B cell (primary cell): Measurements from ENCODE around the gene CDKN1C. TPM values are rescaled to one million over a fixed set of nuclear protein-coding genes. Genes with fewer than 3 reads are reported as not detected.

Experiments used
- ATAC-seq: fragments of 200-7000 bp; cut with Tn5 transposase; one replicate; pipeline ENCODE4 v1.10.0; 2021; ENCODE audit warnings: low read depth, mild to moderate bottlenecking, moderate number of reproducible peaks, moderate library complexity
- CTCF ChIA-PET: fragments of 350-600 bp; sonication (Branson Sonifier 250); formaldehyde crosslinking; loops from one replicate; lab custom pipeline; 2021; ENCODE audit warnings: antibody characterized with exemption, inconsistent platforms; lab: Charles Lee
- POLR2A ChIA-PET: fragments of 350-600 bp; sonication (Branson Sonifier 250); formaldehyde crosslinking; loops from one replicate; lab custom pipeline; 2021; ENCODE audit warnings: antibody characterized with exemption; lab: Charles Lee
- DNase-seq: peaks from one replicate; pipeline ENCODE4 v3.0.0; 2013
- H2AFZ ChIP-seq: 2 replicates; pipeline ENCODE4 v1.6.1; 2012; ENCODE audit warnings: mild to moderate bottlenecking, low read depth, low read length; ENCODE audit not compliant: insufficient read depth, poor library complexity, severe bottlenecking
- H3K27ac ChIP-seq, 2 donors: 1 replicate in 1 of 2; 2 replicates in 1 of 2; pipeline ENCODE4 v1.5.1; 2012 to 2013; ENCODE audit warnings: low read length in 2 of 2, mild to moderate bottlenecking in 2 of 2, moderate library complexity in 1 of 2
- H3K27me3 ChIP-seq, 4 experiments: fragments of 200-600 bp in 1 of 4; sonication (generic) in 1 of 4; replicated peaks in 1 of 4; 1 replicate in 2 of 4; 2 replicates in 2 of 4; pipeline versions ENCODE4 v1.6.1 to v1.7.0; 2013 to 2016; ENCODE audit warnings: low read length in 3 of 4, mild to moderate bottlenecking in 2 of 4, mixed read lengths in 1 of 4, moderate library complexity in 1 of 4; ENCODE audit not compliant: insufficient read depth in 4 of 4, control insufficient read depth in 3 of 4; ENCODE audit errors: control extremely low read depth in 1 of 4
- H3K36me3 ChIP-seq, 2 experiments: replicated peaks in 1 of 2; 1 replicate in 1 of 2; 2 replicates in 1 of 2; pipeline versions ENCODE4 v1.6.1 to v1.7.1; 2013; ENCODE audit warnings: low read length in 1 of 2; ENCODE audit not compliant: insufficient read depth in 2 of 2, control insufficient read depth in 1 of 2; ENCODE audit errors: control extremely low read depth in 1 of 2, extremely low read depth in 1 of 2
- H3K4me1 ChIP-seq, 2 donors: fragments of 200-600 bp in 1 of 2; sonication (generic) in 1 of 2; 1 replicate in 1 of 2; 2 replicates in 1 of 2; pipeline versions ENCODE4 v1.5.1 to v1.6.1; 2013 to 2017; ENCODE audit warnings: low read length in 2 of 2; ENCODE audit not compliant: control insufficient read depth in 2 of 2, insufficient read depth in 2 of 2
- H3K4me2 ChIP-seq: replicated peaks from 2 replicates; pipeline ENCODE3; 2012; ENCODE audit warnings: mild to moderate bottlenecking, low read depth, low read length; ENCODE audit not compliant: poor library complexity, severe bottlenecking
- H3K4me3 ChIP-seq, 5 experiments: fragments of 200-600 bp in 1 of 5; sonication (generic) in 1 of 5; 1 replicate in 3 of 5; 2 replicates in 2 of 5; pipeline versions ENCODE4 v1.5.1 to v1.7.0; 2011 to 2016; ENCODE audit warnings: low read length in 4 of 5, mild to moderate bottlenecking in 4 of 5, low read depth in 2 of 5, control low read depth in 1 of 5, moderate library complexity in 1 of 5; ENCODE audit not compliant: insufficient read depth in 1 of 5; ENCODE audit errors: control extremely low read depth in 1 of 5, extremely low read depth in 1 of 5
- H3K79me2 ChIP-seq: fragments of 200-600 bp; sonication (generic); one replicate; pipeline ENCODE4 v1.6.0; 2016; ENCODE audit warnings: low read length; ENCODE audit not compliant: control insufficient read depth, insufficient read depth
- H3K9ac ChIP-seq: fragments of 200-600 bp; sonication (generic); 2 replicates; pipeline ENCODE4 v1.6.1; 2017; ENCODE audit warnings: mild to moderate bottlenecking, low read length, moderate library complexity
- H3K9me3 ChIP-seq, 3 donors: one replicate each; pipeline versions ENCODE4 v1.6.1 to v1.7.1; 2013; ENCODE audit warnings: low read length in 2 of 3; ENCODE audit not compliant: control insufficient read depth in 2 of 3, insufficient read depth in 1 of 3; ENCODE audit errors: control extremely low read depth in 1 of 3
- H4K20me1 ChIP-seq: 2 replicates; pipeline ENCODE4 v1.6.0; 2012; ENCODE audit warnings: mild to moderate bottlenecking, low read length; ENCODE audit not compliant: insufficient read depth, control insufficient read depth, poor library complexity, severe bottlenecking
- H3K27ac Mint-ChIP-seq: one replicate; pipeline ENCODE4 v1.8.0; 2021; ENCODE audit warnings: mixed read lengths
- H3K27me3 Mint-ChIP-seq: one replicate; pipeline ENCODE4 v1.8.0; 2021; ENCODE audit warnings: mixed read lengths
- H3K4me1 Mint-ChIP-seq: one replicate; pipeline ENCODE4 v1.8.0; 2021; ENCODE audit warnings: mixed read lengths
- H3K4me3 Mint-ChIP-seq: one replicate; pipeline ENCODE4 v1.8.0; 2021; ENCODE audit warnings: mixed read lengths
- H3K9me3 Mint-ChIP-seq: one replicate; pipeline ENCODE4 v1.8.0; 2022; ENCODE audit warnings: mixed read lengths; ENCODE audit not compliant: insufficient read depth
- EZH2 ChIP-seq: IDR thresholded peaks from 2 replicates; pipeline ENCODE4 v1.6.1; 2012; ENCODE audit warnings: borderline replicate concordance, low read depth, mild to moderate bottlenecking, moderate library complexity, low read length; ENCODE audit not compliant: insufficient read depth, poor library complexity, severe bottlenecking
- WGBS: methylation state at CpG from one replicate; pipeline ENCODE4 v1.1.5; 2013; ENCODE audit warnings: missing lambda C conversion rate; ENCODE audit not compliant: insufficient coverage; 5-methylcytosine and 5-hydroxymethylcytosine counted together
- intact Hi-C: fragments of 100-400 bp; cut with micrococcal nuclease; formaldehyde crosslinking; loops from one replicate; pipeline ENCODE4 v1.10.0; 2022
- polyA plus RNA-seq: library from polyadenylated mRNA; depleted of rRNA; stranded (reverse); fragments of >200 nt; gene quantifications from 2 replicates; pipeline ENCODE4 v1.2.3, GENCODE V29; 2012
- total RNA-seq, 2 donors: library from RNA; stranded (reverse); fragments of 120-200 nt in 1 of 2; gene quantifications; 1 replicate in 1 of 2; 2 replicates in 1 of 2; pipeline versions ENCODE4 v1.2.3 to v1.2.4, GENCODE V29; 2013 to 2022
- TF ChIP-seq, protein P1 (sequence below): fragments of 200-600 bp; IDR thresholded peaks from one replicate; pipeline ENCODE4 v1.8.0; 2022; ENCODE audit warnings: antibody characterized with exemption, mild to moderate bottlenecking

The CDKN1C gene
- total and polyA plus RNA-seq, 2 donors (not counting 1 experiment from before 2014, with no cell fraction given), result 0.58 to 8.0 TPM

DNA sequence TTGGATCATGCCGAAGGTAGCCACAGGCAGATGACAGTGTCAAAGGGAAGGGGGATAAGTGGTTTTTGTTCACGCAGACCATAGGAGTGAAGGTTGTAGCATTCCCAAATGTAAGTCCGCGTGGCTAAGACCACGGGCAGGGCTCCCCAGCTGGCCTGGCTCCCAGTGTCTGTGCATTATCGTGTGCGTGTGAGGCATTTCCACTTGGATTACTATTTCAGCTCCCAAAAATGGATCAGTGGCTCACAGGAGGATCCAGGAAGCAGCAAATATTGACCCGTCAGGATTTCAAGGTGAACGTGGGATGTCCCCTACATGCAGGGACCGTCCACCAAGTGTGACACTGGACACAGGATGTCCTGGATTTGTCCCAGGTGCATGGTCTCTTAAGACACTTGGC is 10.6 kb downstream of the CDKN1C start:
- no peak for TF ChIP-seq EZH2
- TF ChIP-seq, protein P1, sequence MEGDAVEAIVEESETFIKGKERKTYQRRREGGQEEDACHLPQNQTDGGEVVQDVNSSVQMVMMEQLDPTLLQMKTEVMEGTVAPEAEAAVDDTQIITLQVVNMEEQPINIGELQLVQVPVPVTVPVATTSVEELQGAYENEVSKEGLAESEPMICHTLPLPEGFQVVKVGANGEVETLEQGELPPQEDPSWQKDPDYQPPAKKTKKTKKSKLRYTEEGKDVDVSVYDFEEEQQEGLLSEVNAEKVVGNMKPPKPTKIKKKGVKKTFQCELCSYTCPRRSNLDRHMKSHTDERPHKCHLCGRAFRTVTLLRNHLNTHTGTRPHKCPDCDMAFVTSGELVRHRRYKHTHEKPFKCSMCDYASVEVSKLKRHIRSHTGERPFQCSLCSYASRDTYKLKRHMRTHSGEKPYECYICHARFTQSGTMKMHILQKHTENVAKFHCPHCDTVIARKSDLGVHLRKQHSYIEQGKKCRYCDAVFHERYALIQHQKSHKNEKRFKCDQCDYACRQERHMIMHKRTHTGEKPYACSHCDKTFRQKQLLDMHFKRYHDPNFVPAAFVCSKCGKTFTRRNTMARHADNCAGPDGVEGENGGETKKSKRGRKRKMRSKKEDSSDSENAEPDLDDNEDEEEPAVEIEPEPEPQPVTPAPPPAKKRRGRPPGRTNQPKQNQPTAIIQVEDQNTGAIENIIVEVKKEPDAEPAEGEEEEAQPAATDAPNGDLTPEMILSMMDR, result no peak

DNA sequence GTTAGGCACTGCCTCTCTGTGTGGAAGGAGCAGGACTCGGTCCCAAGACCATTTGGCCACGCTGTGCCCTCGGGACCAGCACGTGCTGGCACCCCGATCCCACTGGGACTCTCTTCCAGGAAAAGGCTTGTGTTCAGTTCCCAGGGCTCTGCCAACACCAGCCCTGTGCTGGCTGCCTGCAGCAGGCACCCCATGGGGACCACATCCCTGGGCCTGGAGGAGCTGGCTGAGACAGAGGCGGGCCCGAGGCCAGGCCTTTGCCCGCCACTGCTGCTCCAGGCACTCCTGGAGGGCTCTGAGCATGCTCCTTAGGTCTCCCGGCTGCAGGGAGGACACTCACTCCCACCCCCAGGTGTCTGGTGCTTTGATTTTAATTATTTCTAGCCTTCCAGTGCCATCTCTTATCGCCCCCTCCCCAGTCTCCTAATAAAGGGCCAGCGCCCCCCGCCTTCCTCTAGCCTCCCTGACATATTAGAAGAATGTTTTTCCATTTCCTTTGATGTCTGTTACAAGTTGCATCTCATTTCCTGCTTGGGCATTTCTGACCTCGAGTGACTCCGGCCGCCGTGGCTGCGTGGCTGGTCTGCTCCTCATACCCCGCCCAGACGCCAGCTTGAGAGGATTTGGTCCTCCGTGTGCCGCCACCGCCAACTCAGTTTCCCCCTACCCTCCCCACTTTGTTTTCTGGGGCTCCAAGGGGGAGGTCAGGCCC is 14.4 kb downstream of the CDKN1C start:
- Mint-ChIP-seq H3K27ac (no peak overlapping the region), H3K4me1 (peaks cover 11% of the 10 kb centered on the region), H3K27me3 (peaks cover 48% of the 10 kb centered on the region), H3K4me3 (no peak overlapping the region), H3K9me3 (peaks cover 2% of the 10 kb centered on the region)
- no peaks in the 10 kb centered on the region for H4K20me1 ChIP-seq
- H3K4me3 ChIP-seq, result no peak overlapping the region
- H2AFZ ChIP-seq, result no peak overlapping the region
- peaks cover 6 to 9% of the 10 kb centered on the region in 2 donors for H3K4me1 ChIP-seq
- H3K79me2 ChIP-seq, result no peaks in the 10 kb centered on the region
- 72% methylated on average over 14 of the region's 22 CpGs for WGBS
- no peaks in the 10 kb centered on the region for H3K36me3 ChIP-seq
- no peak for ATAC-seq
- H3K4me2 ChIP-seq, result no peak overlapping the region
- TF ChIP-seq, protein P1, result no peak
- no peak for TF ChIP-seq EZH2
- H3K27me3 ChIP-seq, result peaks cover 0 to 35% (median 14%) of the 10 kb centered on the region in 4 experiments
- H3K9ac ChIP-seq, result no peak overlapping the region
- H3K9me3 ChIP-seq, result peaks cover 0 to 27% (median 0%) of the 10 kb centered on the region in 3 donors
- H3K27ac ChIP-seq, result no peak overlapping the region
- intact Hi-C loops, result no loop called here
- CTCF ChIA-PET, result no interaction called here
- POLR2A ChIA-PET, result no interaction called here
- DNase-seq, result no peak

More for the DNA sequence above, 10.6 kb downstream of the CDKN1C start:
- H3K79me2 ChIP-seq, result no peaks in the 10 kb centered on the region
- peaks cover 0 to 26% (median 0%) of the 10 kb centered on the region in 3 donors for H3K9me3 ChIP-seq
- intact Hi-C loops, result no loop called here
- no peak overlapping the region for H3K27ac ChIP-seq
- CTCF ChIA-PET, result interaction anchor here (0.9 kb wide), 1 partner anchor 17 kb away, joined by 3 read pairs; no protein-coding TSS in a partner anchor
- Mint-ChIP-seq H3K27ac (no peak overlapping the region), H3K4me1 (no peaks in the 10 kb centered on the region), H3K27me3 (peaks cover 41% of the 10 kb centered on the region), H3K4me3 (no peak overlapping the region), H3K9me3 (no peaks in the 10 kb centered on the region)
- H3K4me2 ChIP-seq, result no peak overlapping the region
- 86% methylated on average over 10 of the region's 10 CpGs for whole genome bisulfite sequencing
- no peak overlapping the region for H3K9ac ChIP-seq
- peaks cover 0 to 24% (median 8%) of the 10 kb centered on the region in 4 experiments for H3K27me3 ChIP-seq
- no peaks in the 10 kb centered on the region for H3K36me3 ChIP-seq
- ATAC-seq, result no peak
- DNase-seq, result no peak
- H3K4me1 ChIP-seq, result no peaks in the 10 kb centered on the region
- H2AFZ ChIP-seq, result no peak overlapping the region
- H4K20me1 ChIP-seq, result no peaks in the 10 kb centered on the region
- POLR2A ChIA-PET, result no interaction called here
- H3K4me3 ChIP-seq, result no peak overlapping the region
